Measurements from ENCODE around the gene ZBTB4.
"Not testable (repeated sequence)": the region's sequence is repeated elsewhere in the genome, so short reads cannot be mapped to it uniquely, and the experiment has no call there.

Gene ZBTB4

DNA sequence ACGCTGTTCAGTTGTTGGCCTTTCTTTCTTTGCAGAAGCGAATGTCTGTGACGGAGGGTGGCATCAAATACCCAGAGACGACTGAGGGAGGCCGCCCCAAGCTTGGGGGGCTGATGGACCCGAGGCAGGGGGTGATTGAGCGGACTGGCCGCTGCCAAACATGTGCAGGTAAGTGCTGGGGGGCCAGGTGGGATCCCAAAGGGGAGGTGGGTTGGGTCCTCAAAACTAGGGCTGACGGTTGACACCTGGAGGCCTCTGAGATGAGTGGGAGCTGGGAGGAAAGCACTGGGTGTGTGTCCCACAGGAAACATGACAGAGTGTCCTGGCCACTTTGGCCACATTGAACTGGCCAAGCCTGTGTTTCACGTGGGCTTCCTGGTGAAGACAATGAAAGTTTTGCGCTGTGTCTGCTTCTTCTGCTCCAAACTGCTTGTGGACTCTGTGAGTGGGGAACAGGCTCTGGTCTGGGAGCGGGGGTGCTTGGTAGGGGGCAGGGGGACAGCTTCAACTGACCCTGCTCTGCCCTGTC lies 16.5 kb upstream of the ZBTB4 start:
- no peak for DNase-seq (ENCODE audit: low read depth)

DNA sequence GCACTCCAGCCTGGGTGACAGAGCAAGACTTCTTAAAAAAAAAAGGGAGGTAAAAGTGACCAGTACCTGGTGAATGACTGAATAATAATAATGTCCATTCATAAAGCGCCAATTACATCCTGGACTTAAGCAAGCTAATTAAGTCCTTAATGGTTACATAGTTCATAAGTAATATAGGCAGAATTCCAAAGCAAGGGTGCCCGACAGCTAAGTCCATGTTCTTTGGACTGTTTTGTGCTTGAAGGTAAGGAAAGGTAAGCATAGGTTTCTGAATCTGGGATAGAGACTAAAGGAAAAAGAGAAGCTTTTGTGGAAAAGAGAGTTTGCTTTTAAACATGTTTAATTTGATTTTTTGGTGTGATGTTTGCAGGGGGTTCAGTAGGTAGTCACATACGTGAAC lies 14.5 kb upstream of the ZBTB4 start:
- no peak for DNase-seq (ENCODE audit: low read depth)

DNA sequence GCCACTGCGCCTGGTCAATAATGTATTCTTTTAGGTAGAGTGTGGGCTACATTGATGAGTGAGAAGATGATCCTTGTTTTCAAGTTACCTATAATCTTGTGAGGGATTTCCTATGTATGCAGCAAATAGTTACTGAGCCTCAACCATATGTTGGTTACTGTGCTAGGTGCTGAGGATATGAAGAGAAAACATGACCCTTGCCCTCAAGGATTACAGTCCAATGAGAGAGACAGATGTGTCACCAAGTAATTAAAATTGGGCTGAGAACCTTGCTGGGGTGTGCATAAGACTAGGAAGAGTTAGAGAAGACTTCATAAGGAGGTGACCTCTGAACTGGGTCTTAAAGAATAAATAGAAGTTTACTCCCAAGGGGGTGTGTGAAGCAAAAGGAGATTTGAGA lies 12.2 kb upstream of the ZBTB4 start:
- no peak for DNase-seq (ENCODE audit: low read depth)

DNA sequence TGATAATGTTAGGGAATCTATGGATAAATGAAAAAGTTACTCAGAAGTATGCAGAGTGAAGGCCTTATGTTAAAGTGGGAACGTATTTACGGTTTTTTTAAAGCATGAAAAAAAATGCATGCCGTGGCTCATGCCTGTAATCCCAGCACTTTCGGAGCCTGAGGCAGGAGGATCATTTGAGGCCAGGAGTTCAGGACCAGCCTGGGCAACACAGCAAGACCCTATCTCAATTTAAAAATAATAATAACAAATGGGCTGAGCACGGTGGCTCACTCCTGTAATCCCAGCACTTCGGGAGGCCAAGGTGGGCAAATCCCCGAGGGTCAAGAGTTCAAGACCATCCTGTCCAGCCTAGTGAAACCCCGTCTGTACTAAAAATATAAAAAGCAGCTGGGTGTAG lies 10.7 kb upstream of the ZBTB4 start:
- no peak for DNase-seq (ENCODE audit: low read depth)

DNA sequence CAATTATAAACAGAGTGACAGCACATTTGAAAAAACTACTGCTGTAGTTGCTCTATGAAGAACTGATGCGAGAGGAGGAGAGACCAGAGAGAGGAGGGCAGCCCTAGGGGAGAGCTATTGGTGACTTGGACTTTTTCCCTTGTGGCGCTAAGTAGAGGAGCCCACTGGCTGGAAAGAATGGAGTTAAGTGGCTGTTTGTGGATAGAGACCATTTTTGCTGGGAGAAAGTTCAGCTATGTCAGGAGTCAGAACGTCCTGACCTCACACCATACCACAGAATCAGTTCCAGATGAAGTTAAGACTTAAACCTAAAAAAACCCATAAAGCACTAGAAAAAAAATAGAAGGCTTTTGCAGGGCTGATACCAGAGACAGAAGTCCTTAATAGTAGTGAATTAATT lies 6.8 kb upstream of the ZBTB4 start:
- DNase-seq (ENCODE audit: low read depth), result no peak

DNA sequence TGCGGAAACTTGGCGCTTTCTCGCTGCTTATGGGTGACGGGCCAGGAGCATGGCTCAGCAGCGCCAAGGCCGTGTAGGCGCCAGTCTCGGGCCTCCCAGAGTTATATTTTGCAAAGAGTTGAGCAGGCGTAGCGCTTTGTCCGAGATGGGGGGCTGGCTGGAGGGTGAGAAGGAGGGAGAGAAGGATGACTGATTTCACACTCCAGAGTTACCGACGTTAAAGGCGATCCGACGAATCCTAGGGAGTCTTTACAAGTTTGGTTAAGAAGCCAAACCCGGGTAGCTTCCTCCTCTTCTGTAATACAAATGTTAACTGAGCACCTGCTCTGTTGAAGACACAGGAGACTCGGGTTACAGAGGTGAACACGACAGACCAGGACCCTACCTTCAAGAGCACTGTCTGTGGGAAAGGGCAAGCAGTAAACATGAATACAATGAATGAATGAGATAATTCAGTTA lies 5.5 kb upstream of the ZBTB4 start:
- no peak for DNase-seq (ENCODE audit: low read depth)

DNA sequence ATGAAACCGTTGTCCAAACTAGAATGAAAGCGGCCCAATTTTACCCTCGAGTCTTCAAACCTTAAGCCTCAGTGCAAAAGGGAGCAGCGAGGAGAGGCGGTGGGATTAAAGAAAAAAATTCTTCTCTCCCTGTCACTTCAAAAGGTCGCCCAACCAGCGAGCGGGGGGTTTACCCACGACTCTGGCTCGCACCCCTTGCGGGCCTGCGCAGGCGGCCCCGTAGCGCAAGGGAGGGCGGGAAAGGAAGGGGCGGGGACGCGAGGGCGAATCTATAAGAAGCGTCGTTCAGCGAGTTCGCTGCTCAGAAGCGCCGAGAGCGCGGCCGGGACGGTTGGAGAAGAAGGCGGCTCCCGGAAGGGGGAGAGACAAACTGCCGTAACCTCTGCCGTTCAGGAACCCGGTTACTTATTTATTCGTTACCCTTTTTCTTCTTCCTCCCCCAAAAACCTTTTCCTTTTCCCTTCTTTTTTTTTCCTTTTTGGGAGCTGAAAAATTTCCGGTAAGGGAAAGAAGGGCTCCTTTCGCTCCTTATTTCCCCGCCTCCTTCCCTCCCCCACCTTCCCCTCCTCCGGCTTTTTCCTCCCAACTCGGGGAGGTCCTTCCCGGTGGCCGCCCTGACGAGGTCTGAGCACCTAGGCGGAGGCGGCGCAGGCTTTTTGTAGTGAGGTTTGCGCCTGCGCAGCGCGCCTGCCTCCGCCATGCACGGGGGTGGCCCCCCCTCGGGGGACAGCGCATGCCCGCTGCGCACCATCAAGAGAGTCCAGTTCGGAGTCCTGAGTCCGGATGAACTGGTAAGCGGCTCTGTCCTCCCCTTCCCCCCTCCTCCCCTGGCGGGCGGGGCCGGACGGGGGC lies 4.9 kb upstream of the ZBTB4 start, which contains the start of gene POLR2A:
TSS of gene POLR2A (plus strand) at position 300 of the 852 bp plus-strand sequence.
- peak; percentile 99 for DNase-seq (ENCODE audit: low read depth)

DNA sequence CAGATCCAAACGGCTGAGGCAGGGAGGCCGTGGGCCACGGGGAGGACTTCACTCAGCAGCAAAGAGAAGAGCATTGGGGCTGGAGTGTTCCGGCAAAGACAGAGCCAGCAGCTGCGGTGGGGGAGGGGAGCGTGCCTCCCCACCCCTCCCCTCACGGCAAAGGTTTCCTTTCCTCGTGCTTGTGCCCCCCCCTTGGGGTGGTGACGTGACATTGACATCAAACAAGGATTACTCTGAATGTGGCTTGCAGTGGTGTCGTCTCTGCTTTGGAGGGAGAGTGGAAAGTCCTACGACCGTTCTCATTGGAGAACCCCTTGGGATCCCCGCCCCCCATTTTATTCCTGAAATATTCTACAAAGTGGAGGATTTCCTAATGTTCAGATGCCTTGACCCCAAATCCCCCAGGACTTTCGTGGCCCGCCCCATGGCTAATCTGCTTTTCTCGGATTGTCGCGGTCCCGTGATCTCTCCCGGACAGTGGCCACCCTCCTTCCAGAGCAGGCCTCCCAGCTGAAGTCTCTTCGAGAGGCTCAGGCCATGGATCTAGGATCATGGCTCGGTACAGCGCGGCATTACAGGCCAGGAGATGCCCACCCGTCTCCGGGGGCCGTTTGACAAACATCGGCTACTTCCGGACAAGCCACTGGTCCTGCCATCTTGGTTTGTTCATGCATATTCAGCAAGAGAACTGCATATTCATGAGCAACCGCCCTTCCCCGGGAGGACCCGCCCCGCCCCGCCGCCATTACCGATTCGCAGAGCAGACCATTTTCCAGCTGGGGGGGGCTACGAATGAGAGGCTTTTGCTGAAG lies 4.0 kb upstream of the ZBTB4 start:
- DNase-seq (ENCODE audit: low read depth), result peak; percentile 88

DNA sequence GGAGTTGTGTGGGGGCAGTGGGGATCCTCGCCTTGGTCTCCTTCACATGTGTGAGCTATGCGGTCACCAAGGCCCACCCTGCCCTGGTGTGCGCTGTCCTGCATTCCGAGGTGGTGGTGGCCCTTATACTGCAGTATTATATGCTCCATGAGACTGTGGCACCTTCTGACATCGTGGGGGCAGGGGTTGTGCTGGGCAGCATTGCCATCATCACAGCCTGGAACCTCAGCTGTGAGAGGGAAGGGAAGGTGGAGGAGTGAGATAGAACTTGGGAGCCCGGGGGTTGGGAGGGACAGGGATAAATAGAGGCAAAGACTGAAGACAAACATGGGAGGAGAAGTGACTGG lies 3.3 kb upstream of the ZBTB4 start:
- not testable (repeated sequence) for DNase-seq (ENCODE audit: low read depth)

DNA sequence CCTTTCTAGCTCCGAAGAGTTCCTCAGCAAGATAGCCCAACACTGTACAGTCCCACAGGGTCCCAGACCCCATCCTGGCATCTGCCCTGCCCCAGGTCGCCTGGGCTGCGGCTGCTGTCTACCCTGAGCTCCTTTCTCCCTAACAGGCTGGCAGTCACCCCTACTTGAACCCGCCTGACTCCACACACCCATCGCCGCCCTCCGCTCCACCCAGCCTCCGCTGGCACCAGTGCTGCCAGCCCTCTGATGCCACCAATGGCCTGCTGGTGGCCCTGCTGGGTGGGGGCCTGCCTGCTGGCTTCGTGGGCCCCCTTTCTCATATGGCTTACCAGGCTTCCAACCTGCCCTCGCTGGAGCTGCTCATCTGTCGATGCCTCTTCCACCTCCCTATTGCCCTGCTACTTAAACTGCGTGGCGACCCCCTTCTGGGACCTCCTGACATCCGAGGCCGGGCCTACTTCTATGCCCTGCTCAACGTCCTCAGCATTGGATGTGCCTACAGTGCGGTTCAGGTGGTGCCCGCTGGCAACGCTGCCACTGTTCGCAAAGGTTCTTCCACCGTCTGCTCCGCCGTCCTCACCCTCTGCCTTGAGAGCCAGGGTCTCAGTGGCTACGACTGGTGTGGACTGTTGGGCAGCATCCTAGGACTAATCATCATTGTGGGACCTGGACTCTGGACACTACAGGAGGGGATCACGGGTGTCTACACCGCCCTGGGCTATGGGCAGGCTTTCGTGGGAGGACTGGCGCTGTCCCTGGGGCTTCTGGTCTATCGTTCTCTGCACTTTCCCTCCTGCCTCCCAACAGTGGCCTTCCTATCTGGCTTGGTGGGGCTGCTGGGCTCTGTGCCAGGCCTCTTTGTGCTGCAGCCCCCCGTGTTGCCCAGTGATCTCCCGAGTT lies 2.7 kb upstream of the ZBTB4 start:
- DNase-seq (ENCODE audit: low read depth), result not testable (repeated sequence)

DNA sequence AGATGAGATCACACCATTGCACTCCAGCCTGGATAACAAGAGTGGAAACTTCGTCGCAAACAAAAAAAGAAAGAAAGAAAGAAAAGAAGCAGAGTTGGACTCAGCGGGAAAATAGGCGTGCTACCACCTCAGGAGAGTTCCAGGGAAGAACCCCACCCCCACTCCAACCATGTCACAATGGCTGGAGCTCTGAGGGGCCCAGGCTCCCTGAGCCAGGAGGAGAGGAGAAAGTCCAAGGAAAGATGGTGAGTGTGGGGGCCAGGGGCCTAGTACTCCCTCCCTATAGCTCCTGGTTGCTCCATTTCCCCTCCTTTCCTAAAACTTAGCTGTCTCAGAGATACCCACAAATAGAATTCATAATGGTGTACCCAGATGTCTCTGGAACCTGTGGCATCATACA lies 1.8 kb upstream of the ZBTB4 start, which contains the start of gene SLC35G6:
TSS of gene SLC35G6 (plus strand) at position 172 of the 400 bp plus-strand sequence. CDS start at position 243, 71 bp downstream.
- not testable (repeated sequence) for DNase-seq (ENCODE audit: low read depth)

DNA sequence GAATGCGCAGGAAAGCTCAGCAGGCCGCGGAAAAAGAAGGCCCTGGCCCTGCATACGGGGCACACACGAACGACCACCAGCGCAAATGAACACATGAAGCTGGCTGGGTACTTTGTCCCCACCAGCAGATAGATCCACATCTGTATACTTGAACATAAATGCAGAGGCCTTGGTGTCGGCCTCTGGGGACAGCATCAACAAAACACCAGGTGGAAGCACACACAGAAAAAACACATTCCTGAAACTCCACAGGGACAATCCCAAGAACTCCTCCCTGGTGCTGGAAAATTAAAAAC lies 606 bp upstream of the ZBTB4 start:
- DNase-seq (ENCODE audit: low read depth), result no peak

DNA sequence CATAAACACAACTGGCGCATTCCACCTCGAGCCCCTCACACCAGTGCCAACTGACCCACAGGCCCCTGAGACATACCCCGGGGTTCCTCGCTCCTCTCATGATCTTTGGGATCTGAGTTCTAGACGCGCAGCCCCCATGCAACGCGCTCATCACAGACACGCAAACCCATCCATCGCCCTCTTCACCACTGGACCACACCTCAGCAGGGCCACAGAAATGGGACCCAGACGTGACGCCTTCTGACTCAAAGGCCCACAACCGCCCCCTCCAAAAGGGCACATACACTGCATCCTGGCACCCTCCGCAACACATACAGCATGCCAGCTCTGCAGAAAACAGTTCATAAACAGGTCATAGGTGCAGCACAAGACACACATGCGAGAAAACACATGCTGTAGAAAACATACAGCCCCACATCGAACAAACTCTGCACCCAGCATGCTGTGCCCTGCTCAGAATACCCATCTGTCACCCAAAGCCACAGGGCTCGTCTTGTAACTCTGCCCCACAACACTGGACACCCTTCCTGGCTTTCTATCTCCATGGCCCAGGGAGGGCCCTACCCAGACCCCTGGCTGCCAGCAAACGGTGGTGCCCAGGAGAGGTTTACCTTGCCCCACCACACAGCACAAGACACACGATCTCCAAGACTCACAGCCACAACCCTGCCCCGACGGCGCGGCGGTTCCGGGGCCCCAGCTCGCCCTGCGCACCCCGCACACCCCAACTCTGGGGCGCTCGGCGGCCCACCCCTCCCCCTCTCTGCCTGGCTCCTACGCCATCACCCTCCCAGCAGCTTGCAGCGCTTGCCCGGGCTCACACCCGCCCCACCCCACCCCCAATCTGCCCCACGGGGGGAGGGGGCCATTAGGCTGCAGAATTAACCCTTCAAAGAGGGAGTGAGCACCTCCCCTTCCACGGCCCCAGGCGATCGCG lies 887 bp downstream of the ZBTB4 start:
- DNase-seq (ENCODE audit: low read depth), result peak; percentile 50

DNA sequence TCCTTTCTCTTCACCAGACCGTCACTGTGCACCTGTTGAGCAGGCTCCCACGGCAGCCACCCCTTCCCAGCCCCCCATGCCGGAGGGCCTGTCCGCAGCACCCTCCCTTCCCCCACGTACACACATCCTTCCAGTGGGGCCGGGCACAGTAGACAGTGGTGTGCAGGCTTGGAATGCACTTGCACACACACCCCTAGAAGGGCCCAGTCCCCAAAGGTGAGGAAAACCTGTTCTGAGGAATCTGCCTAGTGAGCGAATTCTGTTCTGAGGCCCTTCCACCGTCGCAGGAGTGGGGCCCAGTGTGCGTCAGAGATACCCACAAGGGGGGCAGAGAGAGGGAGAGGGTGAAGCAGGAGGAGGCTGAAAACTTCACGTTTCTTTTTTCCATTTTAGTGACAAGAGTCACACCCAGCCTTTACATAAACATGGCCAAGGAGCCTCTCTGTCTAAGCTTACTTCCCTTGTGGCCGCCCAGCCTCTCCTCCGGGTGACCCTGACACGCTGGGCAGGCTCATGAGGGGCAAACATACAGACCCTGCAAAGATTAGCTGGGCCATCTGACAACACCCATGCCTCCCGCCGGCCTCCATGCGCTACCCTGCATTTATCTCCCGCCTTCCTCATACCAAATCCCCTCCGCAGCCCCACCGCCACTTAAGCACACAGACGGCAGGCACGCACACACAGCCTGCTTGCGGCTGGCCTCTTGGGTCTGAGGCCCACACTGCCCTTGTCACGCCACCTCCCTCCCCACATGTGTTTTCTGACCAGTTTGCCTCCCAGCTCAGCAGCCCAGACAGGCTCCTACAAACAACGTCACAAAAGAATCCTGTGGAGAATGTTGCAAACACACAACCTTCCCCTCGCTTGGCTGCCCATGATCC lies 1.8 kb downstream of the ZBTB4 start:
- no peak for DNase-seq (ENCODE audit: low read depth)

DNA sequence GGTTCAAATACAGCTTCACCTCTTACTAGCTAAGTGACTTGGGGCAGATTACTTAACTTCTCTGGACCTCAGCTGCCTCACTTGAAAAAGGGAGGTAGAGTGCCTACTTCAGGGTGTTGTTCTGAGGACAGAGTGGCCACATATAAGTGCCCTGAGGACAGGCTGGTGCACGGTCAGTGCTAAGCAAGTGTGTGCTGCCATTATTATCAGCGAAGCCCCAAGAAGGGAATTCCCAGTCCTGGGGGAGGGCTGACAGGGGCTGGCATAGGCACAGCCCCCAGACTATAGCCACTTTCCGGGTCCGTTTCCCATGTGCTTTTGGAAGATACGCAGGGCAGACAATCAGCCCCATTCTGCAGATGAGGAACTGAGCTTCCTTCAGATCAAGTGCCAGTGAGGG lies 2.5 kb downstream of the ZBTB4 start:
- DNase-seq (ENCODE audit: low read depth), result no peak

DNA sequence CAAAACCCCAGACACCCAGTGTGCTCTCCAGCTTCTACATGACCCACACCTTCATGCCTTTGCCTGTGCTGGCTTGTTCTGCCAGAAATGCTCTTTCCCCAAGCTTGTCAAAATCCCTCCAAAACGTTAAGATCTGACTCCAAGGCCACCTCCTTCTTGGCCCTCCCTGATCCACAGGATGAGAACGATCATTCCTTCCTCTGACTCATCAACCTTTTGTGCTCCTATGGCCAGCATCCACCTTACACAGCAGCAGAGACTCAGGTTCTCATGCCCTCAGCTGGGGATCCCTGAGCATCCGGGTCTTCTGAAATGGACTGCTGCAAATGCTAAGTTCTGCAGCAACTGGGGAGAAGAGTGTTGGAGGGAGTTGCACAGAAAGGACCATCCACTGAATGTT lies 2.9 kb downstream of the ZBTB4 start:
- no peak for DNase-seq (ENCODE audit: low read depth)

DNA sequence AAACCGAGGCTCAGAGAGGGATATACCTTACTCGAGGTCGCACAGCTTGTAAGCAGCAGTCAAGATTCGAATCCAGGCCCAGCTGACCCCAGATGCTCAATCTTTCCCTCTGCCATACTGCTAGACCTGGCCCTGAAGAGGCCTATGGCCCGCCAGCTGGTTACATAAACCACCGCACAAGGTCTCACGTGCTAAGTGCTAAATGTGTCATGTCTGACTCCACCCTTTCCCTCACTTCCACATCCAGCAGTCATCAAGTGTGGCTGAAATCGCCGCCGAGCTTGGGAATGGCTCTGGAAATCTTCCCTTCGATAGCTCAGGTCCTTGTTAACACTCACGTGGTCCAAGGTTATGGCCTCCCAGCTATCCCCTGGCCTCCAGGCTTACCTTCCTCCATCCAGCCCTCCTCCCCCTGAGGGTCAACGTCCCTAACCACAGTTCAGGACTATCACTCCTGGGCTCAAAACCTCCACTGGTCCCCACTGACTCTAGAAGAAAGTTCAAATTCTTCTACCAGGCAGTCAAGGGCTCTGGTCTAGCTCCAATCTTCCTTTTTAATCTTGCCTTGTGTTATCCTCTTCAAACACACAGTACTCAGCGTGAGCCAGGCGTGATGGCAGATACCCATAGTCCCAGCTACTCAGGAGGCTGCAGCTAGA lies 3.5 kb downstream of the ZBTB4 start:
- DNase-seq (ENCODE audit: low read depth), result no peak

DNA sequence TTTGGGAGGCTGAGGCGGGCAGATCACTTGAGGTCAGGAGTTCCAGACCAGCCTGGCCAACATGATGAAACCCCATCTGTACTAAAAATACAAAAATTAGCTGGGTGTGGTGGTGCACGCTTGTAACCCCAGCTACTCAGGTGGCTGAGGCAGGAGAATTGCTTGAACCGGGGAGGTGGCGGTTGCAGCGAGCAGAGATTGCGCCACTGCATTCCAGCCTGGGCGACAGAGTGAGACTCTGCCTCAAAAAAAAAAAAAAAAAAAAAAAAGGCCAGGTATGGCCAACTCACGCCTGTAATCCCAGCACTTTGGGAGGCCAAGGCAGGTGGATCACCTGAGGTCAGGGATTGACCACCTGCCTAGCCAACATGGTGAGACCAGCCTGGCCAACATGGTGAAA lies 4.7 kb downstream of the ZBTB4 start:
- not testable (repeated sequence) for DNase-seq (ENCODE audit: low read depth)

DNA sequence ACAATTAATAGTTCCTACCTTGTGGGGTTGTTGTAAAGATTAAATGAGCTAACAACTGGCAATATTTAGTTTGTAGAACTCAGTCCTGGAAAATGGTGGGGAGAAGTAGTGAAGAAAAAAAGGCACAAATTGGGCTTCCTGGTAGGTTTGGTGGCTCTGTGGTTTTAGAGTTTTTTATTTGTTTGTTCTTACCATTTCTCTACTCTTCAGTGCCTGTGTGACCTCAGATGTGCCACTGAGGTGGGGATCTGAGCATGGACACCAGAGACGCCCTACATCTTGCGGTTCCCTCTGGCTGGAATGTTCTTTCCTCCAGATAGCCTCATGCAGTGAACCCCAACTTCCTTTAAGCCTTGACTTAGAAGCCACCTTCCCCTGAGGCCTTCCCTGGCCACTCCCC lies 7.7 kb downstream of the ZBTB4 start:
- DNase-seq (ENCODE audit: low read depth), result no peak

All from activated T-cell treated with anti-CD3 and anti-CD28 coated beads for 1 hour (primary cell).